Measurements from ENCODE around the gene MYOZ2. TPM values are rescaled to one million over a fixed set of nuclear protein-coding genes. Genes with fewer than 3 reads are reported as not detected.
A peak's percentile ranks its signal among the peaks of the same experiment; 100 is the strongest.

Gene MYOZ2
- total and polyA plus RNA-seq, 2 experiments from 2014 or later: 18.0 to 54.0 TPM

- H3K4me1 ChIP-seq (ENCODE audit: low read depth): peaks cover 16% of the 10 kb centered on the region
- no peak overlapping the region for H3K4me3 ChIP-seq
- no peaks in the 10 kb centered on the region for H3K9me3 ChIP-seq (ENCODE audit: low read depth)
- no peak for TF ChIP-seq CTCF (IDR thresholded peaks at IDR 0.05; ENCODE audit: low read depth, low read length)
- no peak overlapping the region for H3K27ac ChIP-seq
- H3K27me3 ChIP-seq: no peaks in the 10 kb centered on the region
- DNase-seq (ENCODE audit: low read depth in 1 of 2, low spot score in 1 of 2): no peak
- peaks cover 11% of the 10 kb centered on the region for H3K36me3 ChIP-seq
Measured at GRCh38 chr4:119221412-119221811, 85.8 kb downstream of the MYOZ2 start.

GRCh38 chr4:119227690-119228089 is 92.1 kb downstream of the MYOZ2 start:
- TF ChIP-seq CTCF (IDR thresholded peaks at IDR 0.05; ENCODE audit: low read depth, low read length): no peak
- DNase-seq (ENCODE audit: low read depth in 1 of 2, low spot score in 1 of 2): peak in 1 of 2 donors; percentile 50
- Histone ChIP-seq H3K4me1 (ENCODE audit: low read depth) (peaks cover 8% of the 10 kb centered on the region), H3K27me3 (no peaks in the 10 kb centered on the region), H3K4me3 (no peak overlapping the region), H3K27ac (no peak overlapping the region), H3K36me3 (peaks cover 6% of the 10 kb centered on the region), H3K9me3 (ENCODE audit: low read depth) (no peaks in the 10 kb centered on the region)

GRCh38 chr4:119228406-119228805 is 92.8 kb downstream of the MYOZ2 start:
- no peak for TF ChIP-seq CTCF (IDR thresholded peaks at IDR 0.05; ENCODE audit: low read depth, low read length)
- Histone ChIP-seq H3K36me3 (peaks cover 6% of the 10 kb centered on the region), H3K27ac (no peak overlapping the region), H3K4me3 (no peak overlapping the region), H3K27me3 (no peaks in the 10 kb centered on the region), H3K4me1 (ENCODE audit: low read depth) (peaks cover 10% of the 10 kb centered on the region), H3K9me3 (ENCODE audit: low read depth) (no peaks in the 10 kb centered on the region)
- DNase-seq (ENCODE audit: low read depth in 1 of 2, low spot score in 1 of 2): no peak

- Histone ChIP-seq H3K4me3 (no peak overlapping the region), H3K27ac (peak overlapping the region; percentile 6), H3K4me1 (ENCODE audit: low read depth) (peaks cover 16% of the 10 kb centered on the region), H3K27me3 (no peaks in the 10 kb centered on the region), H3K9me3 (ENCODE audit: low read depth) (no peaks in the 10 kb centered on the region), H3K36me3 (peaks cover 6% of the 10 kb centered on the region)
- TF ChIP-seq CTCF (IDR thresholded peaks at IDR 0.05; ENCODE audit: low read depth, low read length): no peak
- no peak for DNase-seq (ENCODE audit: low read depth in 1 of 2, low spot score in 1 of 2)
Measured at GRCh38 chr4:119229908-119230687, 94.5 kb downstream of the MYOZ2 start.

GRCh38 chr4:119231491-119231890 is 95.9 kb downstream of the MYOZ2 start:
- Histone ChIP-seq H3K4me1 (ENCODE audit: low read depth) (peaks cover 16% of the 10 kb centered on the region), H3K27me3 (no peaks in the 10 kb centered on the region), H3K36me3 (peaks cover 20% of the 10 kb centered on the region), H3K27ac (peak overlapping the region; percentile 45), H3K4me3 (no peak overlapping the region), H3K9me3 (ENCODE audit: low read depth) (no peaks in the 10 kb centered on the region)
- no peak for TF ChIP-seq CTCF (IDR thresholded peaks at IDR 0.05; ENCODE audit: low read depth, low read length)
- DNase-seq (ENCODE audit: low read depth in 1 of 2, low spot score in 1 of 2): no peak

Data from cardiac muscle cell (in vitro differentiated cells and primary cell).